ENCODE results near the gene CYB561.

CYB561 gene

GRCh38 chr17:63390090-63390489, 56.0 kb downstream of the CYB561 start:
- peaks cover 3% of the 10 kb centered on the region for H3K36me3 ChIP-seq (ENCODE audit: control insufficient read depth, insufficient read depth, low read length)
- WGBS, 2 experiments = 96% methylated on average over 5 of the region's 5 CpGs
- no peak overlapping the region for H3K4me3 ChIP-seq (ENCODE audit: insufficient read depth, low read depth, low read length)
- H3K4me1 ChIP-seq (ENCODE audit: control insufficient read depth, insufficient read depth, low read length) = no peaks in the 10 kb centered on the region
- no peaks in the 10 kb centered on the region for H3K9me3 ChIP-seq (ENCODE audit: control insufficient read depth, low read length)
- H3K27ac ChIP-seq (ENCODE audit: insufficient read depth, low read depth, low read length, poor library complexity, severe bottlenecking) = no peak overlapping the region
- no peaks in the 10 kb centered on the region for H3K27me3 ChIP-seq (ENCODE audit: control insufficient read depth, insufficient read depth, low read length, poor library complexity, severe bottlenecking)

GRCh38 chr17:63387656-63388340, 58.3 kb downstream of the CYB561 start:
- Histone ChIP-seq H3K4me1 (ENCODE audit: control insufficient read depth, insufficient read depth, low read length) (no peaks in the 10 kb centered on the region), H3K4me3 (ENCODE audit: insufficient read depth, low read depth, low read length) (no peak overlapping the region), H3K27me3 (ENCODE audit: control insufficient read depth, insufficient read depth, low read length, poor library complexity, severe bottlenecking) (no peaks in the 10 kb centered on the region), H3K9me3 (ENCODE audit: control insufficient read depth, low read length) (no peaks in the 10 kb centered on the region), H3K27ac (ENCODE audit: insufficient read depth, low read depth, low read length, poor library complexity, severe bottlenecking) (no peak overlapping the region), H3K36me3 (ENCODE audit: control insufficient read depth, insufficient read depth, low read length) (peaks cover 3% of the 10 kb centered on the region)
- 95 to 96% methylated on average over 4 of the region's 4 CpGs for WGBS, 2 experiments

GRCh38 chr17:63382826-63383225, 63.3 kb downstream of the CYB561 start:
- H3K27ac ChIP-seq (ENCODE audit: insufficient read depth, low read depth, low read length, poor library complexity, severe bottlenecking) = no peak overlapping the region

More at GRCh38 chr17:63382826-63383225, 63.3 kb downstream of the CYB561 start:
- Histone ChIP-seq H3K27me3 (ENCODE audit: control insufficient read depth, insufficient read depth, low read length, poor library complexity, severe bottlenecking) (no peaks in the 10 kb centered on the region), H3K4me3 (ENCODE audit: insufficient read depth, low read depth, low read length) (no peak overlapping the region), H3K9me3 (ENCODE audit: control insufficient read depth, low read length) (no peaks in the 10 kb centered on the region), H3K4me1 (ENCODE audit: control insufficient read depth, insufficient read depth, low read length) (no peaks in the 10 kb centered on the region), H3K36me3 (ENCODE audit: control insufficient read depth, insufficient read depth, low read length) (no peaks in the 10 kb centered on the region)
